OCI-LY7 (cell line): ENCODE data around the gene PXDN. TPM values are rescaled to one million over a fixed set of nuclear protein-coding genes. Genes with fewer than 3 reads are reported as not detected.
"Not testable (repeated sequence)": the region's sequence is repeated elsewhere in the genome, so short reads cannot be mapped to it uniquely, and the experiment has no call there.

Experiments used
- BruUV-seq: library from RNA; stranded (reverse); fragments of 400-500 nt; replicated peaks from 2 replicates; lab custom pipeline; 2021; lab: Mats Ljungman, UMichigan
- CTCF ChIA-PET: fragments of 300-600 bp; sonication (Branson Sonifier 250); formaldehyde crosslinking; loops from one replicate; lab custom pipeline; 2022; ENCODE audit warnings: antibody characterized with exemption; ENCODE audit not compliant: unreplicated experiment; lab: Charles Lee
- POLR2A ChIA-PET: fragments of 300-600 bp; sonication (Branson Sonifier 250); formaldehyde crosslinking; loops from one replicate; lab custom pipeline; 2022; ENCODE audit warnings: antibody characterized with exemption; lab: Charles Lee
- DNase-seq: peaks from one replicate; pipeline ENCODE4 v3.0.0-alpha.2; 2015; ENCODE audit warnings: low spot score
- H2AFZ ChIP-seq: fragments of 200-600 bp; sonication (generic), shearing (Covaris generic); 2 replicates; pipeline ENCODE4 v1.6.1; 2014; ENCODE audit warnings: mild to moderate bottlenecking, antibody characterized with exemption, low read length, moderate library complexity
- H3K27ac ChIP-seq: fragments of 200-600 bp; sonication (generic); 2 replicates; pipeline ENCODE4 v1.5.1; 2014; ENCODE audit warnings: mixed run types, low read depth, mild to moderate bottlenecking, moderate library complexity, low read length, inconsistent platforms; ENCODE audit not compliant: poor library complexity, severe bottlenecking
- H3K36me3 ChIP-seq: fragments of 200-600 bp; sonication (generic); 2 replicates; pipeline ENCODE4 v1.6.1; 2014; ENCODE audit warnings: mild to moderate bottlenecking, antibody characterized with exemption, low read length, moderate library complexity, mixed read lengths; ENCODE audit not compliant: insufficient read depth
- H3K4me1 ChIP-seq: fragments of 200-600 bp; sonication (generic); 2 replicates; pipeline ENCODE4 v1.5.1; 2014; ENCODE audit warnings: mild to moderate bottlenecking, low read length; ENCODE audit not compliant: insufficient read depth, poor library complexity, severe bottlenecking
- H3K4me2 ChIP-seq: fragments of 200-600 bp; sonication (generic); 2 replicates; pipeline ENCODE4 v1.6.1; 2014; ENCODE audit warnings: mild to moderate bottlenecking, low read length
- H3K4me3 ChIP-seq: fragments of 200-600 bp; sonication (generic); 2 replicates; pipeline ENCODE4 v1.5.1; 2014; ENCODE audit warnings: mild to moderate bottlenecking, low read depth, low read length; ENCODE audit not compliant: poor library complexity, severe bottlenecking
- H3K79me2 ChIP-seq: fragments of 200-600 bp; sonication (generic); 2 replicates; pipeline ENCODE4 v1.6.1; 2016; ENCODE audit warnings: low read depth, mild to moderate bottlenecking, low read length, moderate library complexity, mixed read lengths; ENCODE audit not compliant: insufficient read depth
- H3K9me2 ChIP-seq: fragments of 200-600 bp; sonication (generic); 2 replicates; pipeline ENCODE4 v1.6.1; 2016; ENCODE audit warnings: mild to moderate bottlenecking, low read length, mixed read lengths; ENCODE audit not compliant: insufficient read depth
- H3K9me3 ChIP-seq: fragments of 200-600 bp; sonication (generic); 2 replicates; pipeline ENCODE4 v1.6.1; 2014; ENCODE audit warnings: mild to moderate bottlenecking, mixed run types, low read length, mixed read lengths
- H4K20me1 ChIP-seq: fragments of 200-600 bp; sonication (generic); 2 replicates; pipeline ENCODE4 v1.6.1; 2014; ENCODE audit warnings: mild to moderate bottlenecking, antibody characterized with exemption, low read length, moderate library complexity, mixed read lengths; ENCODE audit not compliant: insufficient read depth
- EZH2phosphoT487 ChIP-seq: fragments of 200-600 bp; sonication (generic); IDR thresholded peaks from 2 replicates; pipeline ENCODE4 v1.6.1; 2018; ENCODE audit warnings: low read depth, borderline replicate concordance, mild to moderate bottlenecking, mixed run types, antibody characterized with exemption, low read length, moderate library complexity, mixed read lengths
- intact Hi-C: fragments of 100-400 bp; cut with micrococcal nuclease; formaldehyde crosslinking; loops from one replicate; pipeline ENCODE4 v1.10.0; 2022; ENCODE audit not compliant: unreplicated experiment
- total RNA-seq, 2 experiments: library from RNA; depleted of rRNA in 1 of 2; stranded (reverse); fragments of >200 nt in 1 of 2; shearing (Covaris generic) in 1 of 2; gene quantifications; 2 replicates each; pipeline ENCODE4 v1.2.3, GENCODE V29; 2014 to 2022
- TF ChIP-seq, protein P1 (sequence below): fragments of 200-600 bp; sonication (generic); conservative IDR thresholded peaks from 2 replicates; pipeline ENCODE4 v1.5.1; 2014; ENCODE audit warnings: mild to moderate bottlenecking, antibody characterized with exemption, low read length, moderate library complexity, mixed read lengths

The PXDN gene
- total RNA-seq, 2 experiments from 2014 or later = not detected

DNA sequence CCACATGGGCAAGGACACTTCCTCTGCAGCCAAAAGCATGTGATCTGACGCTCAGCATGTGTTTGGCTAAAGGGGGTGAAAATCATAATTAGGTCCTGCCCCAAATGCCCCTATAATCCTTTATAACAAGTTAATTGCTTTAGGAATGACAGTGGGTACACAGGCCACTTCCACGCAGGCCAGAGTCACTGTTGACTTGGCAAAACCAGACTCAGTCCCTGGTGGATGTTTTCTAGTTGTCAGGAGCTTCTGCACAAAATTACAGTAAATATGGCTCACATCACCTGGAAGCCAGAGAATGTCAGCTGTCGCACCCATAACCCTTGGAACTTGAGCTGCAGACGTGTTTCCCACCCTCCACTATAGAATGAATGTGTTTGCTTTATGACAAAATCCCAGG, 13.3 kb upstream of the PXDN start:
- no peak overlapping the region for H3K4me2 ChIP-seq
- TF ChIP-seq, protein P1, sequence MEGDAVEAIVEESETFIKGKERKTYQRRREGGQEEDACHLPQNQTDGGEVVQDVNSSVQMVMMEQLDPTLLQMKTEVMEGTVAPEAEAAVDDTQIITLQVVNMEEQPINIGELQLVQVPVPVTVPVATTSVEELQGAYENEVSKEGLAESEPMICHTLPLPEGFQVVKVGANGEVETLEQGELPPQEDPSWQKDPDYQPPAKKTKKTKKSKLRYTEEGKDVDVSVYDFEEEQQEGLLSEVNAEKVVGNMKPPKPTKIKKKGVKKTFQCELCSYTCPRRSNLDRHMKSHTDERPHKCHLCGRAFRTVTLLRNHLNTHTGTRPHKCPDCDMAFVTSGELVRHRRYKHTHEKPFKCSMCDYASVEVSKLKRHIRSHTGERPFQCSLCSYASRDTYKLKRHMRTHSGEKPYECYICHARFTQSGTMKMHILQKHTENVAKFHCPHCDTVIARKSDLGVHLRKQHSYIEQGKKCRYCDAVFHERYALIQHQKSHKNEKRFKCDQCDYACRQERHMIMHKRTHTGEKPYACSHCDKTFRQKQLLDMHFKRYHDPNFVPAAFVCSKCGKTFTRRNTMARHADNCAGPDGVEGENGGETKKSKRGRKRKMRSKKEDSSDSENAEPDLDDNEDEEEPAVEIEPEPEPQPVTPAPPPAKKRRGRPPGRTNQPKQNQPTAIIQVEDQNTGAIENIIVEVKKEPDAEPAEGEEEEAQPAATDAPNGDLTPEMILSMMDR = no peak
- TF ChIP-seq EZH2phosphoT487 = no peak
- no TSS peak for BruUV-seq
- no peaks in the 10 kb centered on the region for H3K9me3 ChIP-seq
- no peak overlapping the region for H3K27ac ChIP-seq
- H2AFZ ChIP-seq = no peak overlapping the region
- ChIA-PET CTCF (no interaction called here), POLR2A (no interaction called here)
- intact Hi-C loops = no loop called here
- no peak overlapping the region for H3K4me3 ChIP-seq
- H4K20me1 ChIP-seq = no peaks in the 10 kb centered on the region
- H3K9me2 ChIP-seq = no peaks in the 10 kb centered on the region
- no peak for DNase-seq
- H3K79me2 ChIP-seq = no peaks in the 10 kb centered on the region
- no peaks in the 10 kb centered on the region for H3K36me3 ChIP-seq
- no peaks in the 10 kb centered on the region for H3K4me1 ChIP-seq

DNA sequence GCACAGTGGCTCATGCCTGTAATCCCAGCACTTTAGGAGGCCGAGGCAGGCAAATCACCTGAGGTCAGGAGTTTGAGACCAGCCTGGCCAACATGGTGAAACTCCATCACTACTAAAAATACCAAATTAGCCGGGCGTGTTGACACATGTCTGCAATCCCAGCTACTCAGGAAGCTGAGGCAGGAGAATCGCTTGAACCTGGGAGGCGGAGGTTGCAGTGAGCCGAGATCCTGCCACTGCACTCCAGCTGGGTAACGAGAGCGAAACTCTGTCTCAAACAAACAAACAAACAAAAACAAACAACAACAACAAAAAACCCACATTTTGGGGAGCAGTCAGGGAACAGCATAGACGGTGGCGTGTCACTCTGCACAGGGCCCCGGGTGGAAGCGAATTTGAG, 12.8 kb upstream of the PXDN start:
- H4K20me1 ChIP-seq, H3K4me3 ChIP-seq, H3K4me1 ChIP-seq, H2AFZ ChIP-seq, H3K9me2 ChIP-seq, H3K79me2 ChIP-seq, DNase-seq, H3K36me3 ChIP-seq, POLR2A ChIA-PET, BruUV-seq, H3K4me2 ChIP-seq, H3K9me3 ChIP-seq, H3K27ac ChIP-seq, intact Hi-C loops, CTCF ChIA-PET: not testable (repeated sequence)

DNA sequence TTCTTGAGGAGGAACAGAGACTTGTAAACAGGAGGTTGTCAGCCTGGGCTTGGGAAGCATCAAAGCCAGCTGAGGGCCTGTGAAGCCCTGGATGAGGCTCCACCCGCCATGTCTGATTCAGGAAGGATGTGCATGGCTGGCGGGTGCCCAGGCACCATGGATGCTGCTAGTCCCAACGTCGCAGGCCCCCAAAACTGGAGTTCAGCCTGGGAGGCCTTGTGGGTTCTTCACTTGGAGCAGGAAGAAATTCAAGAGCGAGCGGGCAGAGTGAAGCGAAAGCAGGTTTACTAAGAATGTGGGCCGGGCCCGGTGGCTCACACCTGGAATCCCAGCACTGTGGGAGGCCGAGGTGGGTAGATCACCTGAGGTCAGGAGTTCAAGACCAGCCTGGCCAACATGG, 12.1 kb upstream of the PXDN start:
- Histone ChIP-seq H3K4me2 (no peak overlapping the region), H3K9me3 (no peaks in the 10 kb centered on the region), H3K4me3 (no peak overlapping the region), H4K20me1 (no peaks in the 10 kb centered on the region), H2AFZ (no peak overlapping the region), H3K79me2 (no peaks in the 10 kb centered on the region), H3K27ac (no peak overlapping the region), H3K36me3 (no peaks in the 10 kb centered on the region), H3K9me2 (no peaks in the 10 kb centered on the region), H3K4me1 (no peaks in the 10 kb centered on the region)
- no TSS peak for BruUV-seq
- no peak for TF ChIP-seq EZH2phosphoT487
- TF ChIP-seq, protein P1 = no peak
- POLR2A ChIA-PET = no interaction called here
- CTCF ChIA-PET = no interaction called here
- DNase-seq = no peak
- intact Hi-C loops = no loop called here
